ENCODE results near the gene MS4A3.
"Not testable (repeated sequence)": the region's sequence is repeated elsewhere in the genome, so short reads cannot be mapped to it uniquely, and the experiment has no call there.

The MS4A3 gene

DNA sequence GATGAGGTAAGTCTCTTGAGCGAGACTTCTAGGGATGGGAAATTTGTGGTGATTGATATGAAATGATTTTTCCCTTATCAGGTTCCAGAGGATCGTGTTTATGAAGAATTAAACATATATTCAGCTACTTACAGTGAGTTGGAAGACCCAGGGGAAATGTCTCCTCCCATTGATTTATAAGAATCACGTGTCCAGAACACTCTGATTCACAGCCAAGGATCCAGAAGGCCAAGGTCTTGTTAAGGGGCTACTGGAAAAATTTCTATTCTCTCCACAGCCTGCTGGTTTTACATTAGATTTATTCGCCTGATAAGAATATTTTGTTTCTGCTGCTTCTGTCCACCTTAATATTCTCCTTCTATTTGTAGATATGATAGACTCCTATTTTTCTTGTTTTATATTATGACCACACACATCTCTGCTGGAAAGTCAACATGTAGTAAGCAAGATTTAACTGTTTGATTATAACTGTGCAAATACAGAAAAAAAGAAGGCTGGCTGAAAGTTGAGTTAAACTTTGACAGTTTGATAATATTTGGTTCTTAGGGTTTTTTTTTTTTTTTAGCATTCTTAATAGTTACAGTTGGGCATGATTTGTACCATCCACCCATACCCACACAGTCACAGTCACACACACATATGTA, 39.1 kb downstream of the MS4A3 start:
- DNase-seq, result no peak

DNA sequence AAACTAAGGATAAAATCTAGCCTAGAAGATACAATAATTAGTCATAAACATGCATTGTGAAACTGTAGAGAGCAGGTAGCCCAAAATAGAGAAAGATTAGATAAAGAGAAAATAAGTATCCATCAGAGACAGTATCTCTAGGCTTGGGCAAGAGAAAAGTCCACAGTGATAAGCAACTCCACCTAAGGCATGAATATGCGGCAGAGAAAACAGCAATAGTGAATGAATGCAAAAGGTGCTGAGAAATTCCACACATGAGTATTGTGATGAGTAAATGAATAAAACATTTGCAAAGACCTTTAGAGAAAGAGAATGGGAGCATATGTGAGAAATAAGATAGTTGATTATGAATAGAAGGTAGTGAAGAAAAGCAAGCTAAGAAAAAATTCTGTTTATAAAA, 40.7 kb downstream of the MS4A3 start:
- DNase-seq, result no peak

- no peak for DNase-seq
These were observed 42.0 kb downstream of the MS4A3 start for GRCh38 chr11:60098508-60098907.

- no peak for DNase-seq
These were observed 44.1 kb downstream of the MS4A3 start for GRCh38 chr11:60100516-60100915.

DNA sequence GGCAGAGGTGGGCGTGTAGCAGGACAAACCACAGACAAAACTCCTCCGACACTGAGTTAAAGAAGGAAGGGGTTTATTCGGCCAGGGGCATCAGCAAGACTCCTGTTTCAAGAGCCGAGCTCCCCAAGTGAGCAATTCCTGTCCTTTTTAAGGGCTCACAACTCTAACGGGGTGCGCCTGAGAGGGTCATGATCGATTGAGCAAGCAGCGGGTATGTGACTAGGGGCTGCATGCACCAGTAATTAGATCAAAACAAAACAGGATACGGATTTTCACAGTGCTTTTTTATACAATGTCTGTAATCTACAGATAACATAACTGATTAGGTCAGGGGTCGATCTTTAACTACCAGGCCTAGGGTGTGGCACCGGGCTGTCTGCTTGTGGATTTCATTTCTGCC, 44.9 kb downstream of the MS4A3 start:
- DNase-seq, result not testable (repeated sequence)

GRCh38 chr11:60104471-60105115, 48.1 kb downstream of the MS4A3 start:
- DNase-seq, result not testable (repeated sequence)

- DNase-seq, result not testable (repeated sequence)
These were observed 52.2 kb downstream of the MS4A3 start for GRCh38 chr11:60108631-60109030.

- no peak for DNase-seq
These were observed 55.3 kb downstream of the MS4A3 start for GRCh38 chr11:60111793-60112192.

- no peak for DNase-seq
These were observed 60.7 kb downstream of the MS4A3 start for GRCh38 chr11:60116996-60117790.

GRCh38 chr11:60118338-60118737, 61.9 kb downstream of the MS4A3 start:
- no peak for DNase-seq

GRCh38 chr11:60119710-60120109, 63.2 kb downstream of the MS4A3 start:
- no peak for DNase-seq

All from NCI-H2227 treated with DMSO at 0.1 percent for 48 hours (cell line).